ENCODE data around the gene ZSWIM5. TPM values are rescaled to one million over a fixed set of nuclear protein-coding genes. Genes with fewer than 3 reads are reported as not detected.
"Not testable (repeated sequence)": the region's sequence is repeated elsewhere in the genome, so short reads cannot be mapped to it uniquely, and the experiment has no call there.

The ZSWIM5 gene
- total RNA-seq, 1 donor from 2014 or later = 23.6 TPM

- no peak for TF ChIP-seq CTCF (IDR thresholded peaks at IDR 0.05; ENCODE audit: partially characterized antibody, unreplicated experiment)
- H3K4me3 Mint-ChIP-seq (ENCODE audit: unreplicated experiment) = peak overlapping the region; percentile 47
- no peak for DNase-seq
Measured at GRCh38 chr1:45191418-45191783, 15.0 kb downstream of the ZSWIM5 start.

GRCh38 chr1:45187725-45188124 lies 18.7 kb downstream of the ZSWIM5 start:
- H3K4me1 Mint-ChIP-seq (ENCODE audit: low read depth, unreplicated experiment) = peaks cover 5% of the 10 kb centered on the region

More at GRCh38 chr1:45191418-45191783, 15.0 kb downstream of the ZSWIM5 start:
- H3K27ac Mint-ChIP-seq (ENCODE audit: unreplicated experiment) = peak overlapping the region; percentile 57
- peaks cover 5% of the 10 kb centered on the region for H3K36me3 Mint-ChIP-seq (ENCODE audit: unreplicated experiment)
- peaks cover 2% of the 10 kb centered on the region for H3K27me3 Mint-ChIP-seq (ENCODE audit: unreplicated experiment)
- no peaks in the 10 kb centered on the region for H3K9me3 Mint-ChIP-seq (ENCODE audit: unreplicated experiment)
- H3K4me1 Mint-ChIP-seq (ENCODE audit: low read depth, unreplicated experiment) = peaks cover 6% of the 10 kb centered on the region

GRCh38 chr1:45179918-45180519 lies 26.4 kb downstream of the ZSWIM5 start:
- not testable (repeated sequence) for H3K9me3 Mint-ChIP-seq (ENCODE audit: unreplicated experiment); H3K27ac Mint-ChIP-seq (ENCODE audit: unreplicated experiment); H3K27me3 Mint-ChIP-seq (ENCODE audit: unreplicated experiment); H3K36me3 Mint-ChIP-seq (ENCODE audit: unreplicated experiment); H3K4me3 Mint-ChIP-seq (ENCODE audit: unreplicated experiment); H3K4me1 Mint-ChIP-seq (ENCODE audit: low read depth, unreplicated experiment); DNase-seq

More at GRCh38 chr1:45187725-45188124, 18.7 kb downstream of the ZSWIM5 start:
- no peak for TF ChIP-seq CTCF (IDR thresholded peaks at IDR 0.05; ENCODE audit: partially characterized antibody, unreplicated experiment)
- H3K27ac Mint-ChIP-seq (ENCODE audit: unreplicated experiment) = no peak overlapping the region
- no peak for DNase-seq
- peaks cover 2% of the 10 kb centered on the region for H3K27me3 Mint-ChIP-seq (ENCODE audit: unreplicated experiment)
- peaks cover 5% of the 10 kb centered on the region for H3K36me3 Mint-ChIP-seq (ENCODE audit: unreplicated experiment)
- H3K9me3 Mint-ChIP-seq (ENCODE audit: unreplicated experiment) = peaks cover 1% of the 10 kb centered on the region
- no peak overlapping the region for H3K4me3 Mint-ChIP-seq (ENCODE audit: unreplicated experiment)

- Mint-ChIP-seq H3K27me3 (ENCODE audit: unreplicated experiment) (peaks cover 1% of the 10 kb centered on the region), H3K9me3 (ENCODE audit: unreplicated experiment) (peaks cover 7% of the 10 kb centered on the region), H3K36me3 (ENCODE audit: unreplicated experiment) (peaks cover 10% of the 10 kb centered on the region), H3K27ac (ENCODE audit: unreplicated experiment) (no peak overlapping the region), H3K4me3 (ENCODE audit: unreplicated experiment) (no peak overlapping the region), H3K4me1 (ENCODE audit: low read depth, unreplicated experiment) (no peaks in the 10 kb centered on the region)
- no peak for DNase-seq
- no peak for TF ChIP-seq CTCF (IDR thresholded peaks at IDR 0.05; ENCODE audit: partially characterized antibody, unreplicated experiment)
Measured at GRCh38 chr1:45177452-45177851, 29.0 kb downstream of the ZSWIM5 start.

GRCh38 chr1:45172764-45173163 lies 33.6 kb downstream of the ZSWIM5 start:
- H3K27me3 Mint-ChIP-seq (ENCODE audit: unreplicated experiment) = no peaks in the 10 kb centered on the region
- no peaks in the 10 kb centered on the region for H3K4me1 Mint-ChIP-seq (ENCODE audit: low read depth, unreplicated experiment)
- H3K4me3 Mint-ChIP-seq (ENCODE audit: unreplicated experiment) = no peak overlapping the region
- no peak for TF ChIP-seq CTCF (IDR thresholded peaks at IDR 0.05; ENCODE audit: partially characterized antibody, unreplicated experiment)
- H3K36me3 Mint-ChIP-seq (ENCODE audit: unreplicated experiment) = no peaks in the 10 kb centered on the region
- DNase-seq = no peak
- H3K27ac Mint-ChIP-seq (ENCODE audit: unreplicated experiment) = no peak overlapping the region
- no peaks in the 10 kb centered on the region for H3K9me3 Mint-ChIP-seq (ENCODE audit: unreplicated experiment)

All from glutamatergic neuron (in vitro differentiated cells).